Heart left ventricle (tissue), 13 donors: ENCODE measurements around the gene MEI1.

Experiments
- CTCF ChIP-seq, 12 donors: fragments of 200-600 bp; sonication (generic) in 4 of 12; IDR thresholded peaks; one replicate each; pipeline versions ENCODE4 v1.5.0 to v1.8.0; 2018 to 2022; ENCODE audit warnings: antibody characterized with exemption in 12 of 12, mild to moderate bottlenecking in 5 of 12
- POLR2A ChIP-seq, 2 donors: fragments of 450-650 bp; IDR thresholded peaks; one replicate each; pipeline ENCODE4 v1.6.1; 2017; ENCODE audit warnings: antibody characterized with exemption in 2 of 2, mild to moderate bottlenecking in 2 of 2, moderate library complexity in 2 of 2
- donor health status: ischemic (EF 13 %, LVEDD 7.1; RV severe dilation, severe dysfunction).
- donor health status: DM: no; HTN: yes; CAD: no.
- donor health status: DM: no; HTN: no; CAD: no.
- donor health status: ischemic (EF 25% LVEDD 6.9; RV normal size, moderate dysfunction).
- donor health status: ischemic (EF 25% LVEDD 5.7; RV mildly dilated, moderate dysfunction).
- donor health status: ischemic (EF 35%, LVEDD 5.7; RV mildly dilated, moderate dysfunction).
- donor health status: nonischemic (EF 11% LVEDD 7.7; RV severe dilation, severe dysfunction).
- donor health status: DM: yes; HTN: yes; CAD: no.
- donor health status: PGD.
- donor health status: ischemic (EF 29% LVEDD 5.4; RV normal size, mild dysfunction).
- donor health status: nonischemic (EF 23%, LVEDD 6.1; RV moderate dilation, normal function).

DNA sequence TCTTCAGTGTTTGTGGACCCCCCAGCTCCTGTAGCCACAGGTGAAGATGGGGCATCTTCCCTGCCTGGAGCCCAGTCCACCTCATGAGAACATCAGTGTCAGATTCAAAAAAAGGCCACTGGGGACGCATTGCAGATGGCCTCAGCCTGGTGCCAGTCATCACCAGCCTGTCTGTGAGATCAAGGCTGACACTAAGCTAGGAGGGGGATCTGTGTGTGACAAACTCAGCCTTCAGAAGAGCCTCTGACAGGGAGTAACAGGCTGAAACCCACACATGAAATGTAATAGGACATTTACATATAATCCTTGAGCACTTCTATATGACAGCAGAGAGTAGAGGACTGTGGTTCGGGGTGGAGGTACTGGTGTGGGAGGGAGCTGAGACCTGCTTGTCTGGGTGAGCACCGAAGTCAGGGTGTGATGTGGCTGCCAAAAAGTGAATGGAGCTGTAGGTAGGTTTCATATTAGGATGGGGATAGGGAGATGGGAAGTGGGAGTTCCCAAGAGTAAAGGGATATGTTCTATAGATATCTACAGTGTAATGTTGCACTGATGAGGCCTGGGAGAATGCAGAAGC, 80.7 kb downstream of the MEI1 start:
- TF ChIP-seq CTCF (IDR thresholded peaks at IDR 0.05) (no peak), POLR2A (IDR thresholded peaks at IDR 0.05) (no peak)
